Measurements from ENCODE around the gene ERP44.

DNA sequence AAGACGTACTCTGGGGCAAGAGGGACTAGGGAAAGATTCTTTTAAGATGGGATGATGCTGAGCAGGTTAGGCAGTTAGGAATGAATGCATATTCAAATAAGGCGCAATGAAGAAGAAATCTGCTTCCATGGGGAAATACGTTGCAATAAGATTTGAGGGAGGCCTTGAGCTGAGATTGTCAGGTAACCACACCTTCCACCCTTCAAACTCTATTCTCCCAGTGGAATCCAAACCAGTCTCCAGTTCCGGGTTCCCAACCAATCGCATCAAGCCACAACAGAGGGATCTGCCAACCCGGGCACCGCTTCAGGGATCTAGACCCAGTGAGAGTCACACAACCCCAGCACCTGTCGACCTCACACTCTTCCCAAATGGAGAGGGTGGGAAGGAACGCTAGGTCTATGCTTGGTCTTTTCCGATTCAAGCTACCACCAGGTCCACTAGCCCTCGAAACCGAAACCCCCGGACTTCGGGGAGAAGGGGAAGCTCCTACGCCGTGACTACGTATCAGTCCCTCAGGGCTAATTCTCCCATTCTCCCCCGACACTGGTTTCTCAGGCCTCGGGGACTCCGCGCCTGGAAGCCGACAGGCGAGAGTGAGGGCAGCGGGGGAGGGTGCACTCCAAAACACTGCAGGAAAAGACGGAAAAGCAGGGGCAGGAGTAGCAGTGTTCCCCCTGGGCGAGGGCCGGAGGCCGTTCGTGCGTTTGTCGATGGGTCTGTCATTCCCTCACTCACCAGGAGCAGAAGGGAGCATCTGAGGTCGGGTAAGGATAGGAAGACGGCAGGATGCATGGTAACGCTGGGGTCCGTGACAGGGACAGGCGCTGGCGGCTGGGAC lies 534 bp downstream of the ERP44 start:
- no peak for TF ChIP-seq POLR2A (IDR thresholded peaks at IDR 0.05)
- TF ChIP-seq, protein P1, sequence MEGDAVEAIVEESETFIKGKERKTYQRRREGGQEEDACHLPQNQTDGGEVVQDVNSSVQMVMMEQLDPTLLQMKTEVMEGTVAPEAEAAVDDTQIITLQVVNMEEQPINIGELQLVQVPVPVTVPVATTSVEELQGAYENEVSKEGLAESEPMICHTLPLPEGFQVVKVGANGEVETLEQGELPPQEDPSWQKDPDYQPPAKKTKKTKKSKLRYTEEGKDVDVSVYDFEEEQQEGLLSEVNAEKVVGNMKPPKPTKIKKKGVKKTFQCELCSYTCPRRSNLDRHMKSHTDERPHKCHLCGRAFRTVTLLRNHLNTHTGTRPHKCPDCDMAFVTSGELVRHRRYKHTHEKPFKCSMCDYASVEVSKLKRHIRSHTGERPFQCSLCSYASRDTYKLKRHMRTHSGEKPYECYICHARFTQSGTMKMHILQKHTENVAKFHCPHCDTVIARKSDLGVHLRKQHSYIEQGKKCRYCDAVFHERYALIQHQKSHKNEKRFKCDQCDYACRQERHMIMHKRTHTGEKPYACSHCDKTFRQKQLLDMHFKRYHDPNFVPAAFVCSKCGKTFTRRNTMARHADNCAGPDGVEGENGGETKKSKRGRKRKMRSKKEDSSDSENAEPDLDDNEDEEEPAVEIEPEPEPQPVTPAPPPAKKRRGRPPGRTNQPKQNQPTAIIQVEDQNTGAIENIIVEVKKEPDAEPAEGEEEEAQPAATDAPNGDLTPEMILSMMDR (IDR thresholded peaks at IDR 0.05), result no peak

Data from right lobe of liver (tissue), 4 donors.